Transverse colon (tissue), 4 donors: ENCODE measurements around the gene HTRA1.

Source experiments
- CTCF ChIP-seq, 5 experiments: fragments of 200-600 bp in 3 of 5; fragments of 450-650 bp in 2 of 5; sonication (generic) in 3 of 5; IDR thresholded peaks; 1 replicate in 2 of 5; 2 replicates in 3 of 5; pipeline ENCODE4 v1.5.1; 2016 to 2017; ENCODE audit warnings: antibody characterized with exemption in 5 of 5, inconsistent platforms in 3 of 5, mild to moderate bottlenecking in 2 of 5, moderate library complexity in 1 of 5
- EP300 ChIP-seq: sonication (generic); formaldehyde crosslinking; IDR thresholded peaks from one replicate; pipeline ENCODE4 v1.6.1; 2017; ENCODE audit warnings: antibody characterized with exemption, low read depth
- POLR2A ChIP-seq: fragments of 450-650 bp; IDR thresholded peaks from one replicate; pipeline ENCODE4 v1.6.1; 2016; ENCODE audit warnings: antibody characterized with exemption, mild to moderate bottlenecking, moderate library complexity
- POLR2AphosphoS5 ChIP-seq, 3 donors: sonication (generic); formaldehyde crosslinking; IDR thresholded peaks; one replicate each; pipeline ENCODE4 v1.6.1; 2016; ENCODE audit warnings: antibody characterized with exemption in 3 of 3

GRCh38 chr10:122505885-122506645 lies 44.7 kb downstream of the HTRA1 start:
- TF ChIP-seq POLR2A = no peak
- TF ChIP-seq CTCF (IDR thresholded peaks at IDR 0.05) = no peak
- TF ChIP-seq POLR2AphosphoS5 (IDR thresholded peaks at IDR 0.05) = no peak
- no peak for TF ChIP-seq EP300
